RKO (cell line): ENCODE measurements around the gene CENPP.

ENCODE experiments used
- DNase-seq: peaks from one replicate; pipeline ENCODE4 v3.0.0-alpha.2; 2016; ENCODE audit warnings: low spot score

The CENPP gene

GRCh38 chr9:92659601-92660000 is 333.8 kb downstream of the CENPP start:
- DNase-seq: no peak

- DNase-seq: no peak
These were observed 334.5 kb downstream of the CENPP start for GRCh38 chr9:92660266-92660665.

GRCh38 chr9:92661127-92661526 is 335.4 kb downstream of the CENPP start:
- DNase-seq: no peak

GRCh38 chr9:92661743-92662142 is 336.0 kb downstream of the CENPP start:
- DNase-seq: no peak

GRCh38 chr9:92663126-92663525 is 337.4 kb downstream of the CENPP start:
- no peak for DNase-seq

- DNase-seq: no peak
These were observed 338.2 kb downstream of the CENPP start for GRCh38 chr9:92663951-92664350.

GRCh38 chr9:92664394-92665152 is 338.8 kb downstream of the CENPP start:
- DNase-seq: no peak

GRCh38 chr9:92665836-92666235 is 340.1 kb downstream of the CENPP start:
- DNase-seq: no peak

GRCh38 chr9:92666236-92666635 is 340.5 kb downstream of the CENPP start:
- no peak for DNase-seq

- no peak for DNase-seq
These were observed 341.3 kb downstream of the CENPP start for GRCh38 chr9:92666912-92667532.

GRCh38 chr9:92668746-92669526 is 343.2 kb downstream of the CENPP start:
- peak; percentile 83 for DNase-seq

- no peak for DNase-seq
These were observed 343.8 kb downstream of the CENPP start for GRCh38 chr9:92669527-92669889.
